HL-60 (cell line): ENCODE measurements around the gene AMER2.

ENCODE experiments used
- DNase-seq, 2 experiments: peaks; one replicate each; pipeline ENCODE4 v3.0.0-alpha.2; 2010 to 2020; ENCODE audit warnings: low read depth in 1 of 2, low spot score in 1 of 2
- H3K27ac ChIP-seq: fragments of 250-450 bp; sonication (Bioruptor Pico); replicated peaks from 2 replicates; pipeline ENCODE4 v1.5.1; 2020; ENCODE audit warnings: mild to moderate bottlenecking, moderate library complexity
- H3K27me3 ChIP-seq: fragments of 250-450 bp; sonication (Bioruptor Pico); 2 replicates; pipeline ENCODE4 v1.5.1; 2021; ENCODE audit warnings: mild to moderate bottlenecking, moderate library complexity; ENCODE audit not compliant: insufficient read depth, poor library complexity, severe bottlenecking
- H3K4me3 ChIP-seq: replicated peaks from 2 replicates; pipeline ENCODE4 v1.5.1; 2011; ENCODE audit warnings: mild to moderate bottlenecking, control low read depth, low read length; ENCODE audit not compliant: insufficient read depth
- CTCF ChIP-seq: IDR thresholded peaks from one replicate; pipeline ENCODE4 v1.5.1; 2011; ENCODE audit warnings: low read length, control low read depth, inconsistent platforms; ENCODE audit not compliant: insufficient read depth
- GABPA ChIP-seq: IDR thresholded peaks from 2 replicates; pipeline ENCODE4 v1.6.1; 2012; ENCODE audit warnings: low read depth
- POLR2AphosphoS5 ChIP-seq: IDR thresholded peaks from 2 replicates; pipeline ENCODE4 v1.6.1; 2012; ENCODE audit warnings: low read depth
- REST ChIP-seq: IDR thresholded peaks from 2 replicates; pipeline ENCODE4 v1.6.1; 2012; ENCODE audit warnings: low read depth; ENCODE audit not compliant: insufficient replicate concordance
- SPI1 ChIP-seq: IDR thresholded peaks from 2 replicates; pipeline ENCODE4 v1.6.1; 2012; ENCODE audit warnings: low read depth, mild to moderate bottlenecking, borderline replicate concordance

Gene AMER2

DNA sequence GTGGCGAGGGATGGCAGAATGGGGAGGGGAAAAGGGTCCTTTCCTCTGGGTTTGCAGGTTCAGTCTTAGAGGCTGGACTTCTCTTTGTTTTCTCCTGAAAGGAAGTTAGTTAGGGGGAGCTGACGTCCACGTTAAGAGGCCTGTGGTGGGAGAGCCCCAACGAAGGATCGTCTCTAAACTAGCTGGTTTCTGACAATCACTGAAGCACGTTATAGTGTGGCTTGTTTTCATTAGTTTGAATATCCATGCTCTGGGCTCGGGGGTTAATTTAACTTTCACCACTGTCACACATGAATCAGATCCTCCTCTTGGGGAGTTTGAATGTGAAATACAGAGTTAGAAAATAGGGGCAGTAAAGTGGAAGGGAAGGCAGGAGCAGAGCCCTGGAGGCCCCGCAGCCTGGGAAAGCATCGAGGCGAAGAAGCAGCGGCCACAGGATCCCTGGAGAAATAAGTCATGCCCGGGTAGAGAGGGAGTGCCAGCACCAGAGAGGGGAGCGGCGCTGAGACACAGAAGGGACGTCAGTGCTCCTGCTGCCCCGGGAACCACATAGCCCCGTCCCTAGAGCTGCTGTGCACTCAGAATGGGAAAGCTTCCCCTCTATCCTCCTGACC lies 31.1 kb upstream of the AMER2 start:
- H3K27ac ChIP-seq = no peak overlapping the region
- TF ChIP-seq CTCF (no peak), POLR2AphosphoS5 (no peak), GABPA (no peak), REST (no peak), SPI1 (no peak)
- H3K4me3 ChIP-seq = no peak overlapping the region
- no peaks in the 10 kb centered on the region for H3K27me3 ChIP-seq
- DNase-seq = no peak

- Histone ChIP-seq H3K27ac (no peak overlapping the region), H3K4me3 (no peak overlapping the region), H3K27me3 (no peaks in the 10 kb centered on the region)
- TF ChIP-seq GABPA = no peak
- no peak for TF ChIP-seq SPI1
- TF ChIP-seq CTCF = no peak
- no peak for TF ChIP-seq REST
- TF ChIP-seq POLR2AphosphoS5 = no peak
- no peak for DNase-seq
Measured at GRCh38 chr13:25200783-25201182, 28.7 kb upstream of the AMER2 start.

- TF ChIP-seq REST = no peak
- TF ChIP-seq SPI1 = no peak
- no peak for TF ChIP-seq GABPA
- no peak for TF ChIP-seq CTCF
- no peak for TF ChIP-seq POLR2AphosphoS5
- no peak for DNase-seq
- Histone ChIP-seq H3K27me3 (no peaks in the 10 kb centered on the region), H3K4me3 (no peak overlapping the region), H3K27ac (no peak overlapping the region)
Measured at GRCh38 chr13:25198647-25199046, 26.6 kb upstream of the AMER2 start.
